ENCODE measurements around the gene KCNJ5. TPM values are rescaled to one million over a fixed set of nuclear protein-coding genes. Genes with fewer than 3 reads are reported as not detected.

KCNJ5 gene
- total and polyA plus RNA-seq, 2 experiments from 2014 or later, result not detected

- TF ChIP-seq EZH2 (IDR thresholded peaks at IDR 0.05; ENCODE audit: low read depth, unreplicated experiment), result peak; percentile 32
These were observed 2.8 kb upstream of the KCNJ5 start (continued) for GRCh38 chr11:128888034-128888985.

- Mint-ChIP-seq H3K27me3 (ENCODE audit: insufficient read depth, low read depth, poor library complexity) (peaks cover 80% of the 10 kb centered on the region), H3K4me3 (peak overlapping the region; percentile 83)
These were observed 1.4 kb upstream of the KCNJ5 start for GRCh38 chr11:128889657-128890213.

More at GRCh38 chr11:128889657-128890213, 1.4 kb upstream of the KCNJ5 start:
- peaks cover 94% of the 10 kb centered on the region for H3K27me3 ChIP-seq (ENCODE audit: insufficient read depth)
- no peaks in the 10 kb centered on the region for H3K36me3 Mint-ChIP-seq (ENCODE audit: low read depth)
- H3K4me1 ChIP-seq (ENCODE audit: insufficient read depth), result peaks cover 29% of the 10 kb centered on the region
- ATAC-seq, result no peak
- TF ChIP-seq ZNF114 (CRISPR knock-in tag; IDR thresholded peaks at IDR 0.05) (no peak), STAT1 (IDR thresholded peaks at IDR 0.05; ENCODE audit: unreplicated experiment) (no peak), JUNB (IDR thresholded peaks at IDR 0.05; ENCODE audit: unreplicated experiment) (no peak), REST (IDR thresholded peaks at IDR 0.05; ENCODE audit: unreplicated experiment) (no peak), EZH2 (IDR thresholded peaks at IDR 0.05; ENCODE audit: low read depth, unreplicated experiment) (peak; percentile 9), ZNF331 (CRISPR knock-in tag; IDR thresholded peaks at IDR 0.05; ENCODE audit: low read depth) (no peak), CREB1 (CRISPR knock-in tag; IDR thresholded peaks at IDR 0.05; ENCODE audit: low read depth) (no peak)
- TF ChIP-seq, protein P1, sequence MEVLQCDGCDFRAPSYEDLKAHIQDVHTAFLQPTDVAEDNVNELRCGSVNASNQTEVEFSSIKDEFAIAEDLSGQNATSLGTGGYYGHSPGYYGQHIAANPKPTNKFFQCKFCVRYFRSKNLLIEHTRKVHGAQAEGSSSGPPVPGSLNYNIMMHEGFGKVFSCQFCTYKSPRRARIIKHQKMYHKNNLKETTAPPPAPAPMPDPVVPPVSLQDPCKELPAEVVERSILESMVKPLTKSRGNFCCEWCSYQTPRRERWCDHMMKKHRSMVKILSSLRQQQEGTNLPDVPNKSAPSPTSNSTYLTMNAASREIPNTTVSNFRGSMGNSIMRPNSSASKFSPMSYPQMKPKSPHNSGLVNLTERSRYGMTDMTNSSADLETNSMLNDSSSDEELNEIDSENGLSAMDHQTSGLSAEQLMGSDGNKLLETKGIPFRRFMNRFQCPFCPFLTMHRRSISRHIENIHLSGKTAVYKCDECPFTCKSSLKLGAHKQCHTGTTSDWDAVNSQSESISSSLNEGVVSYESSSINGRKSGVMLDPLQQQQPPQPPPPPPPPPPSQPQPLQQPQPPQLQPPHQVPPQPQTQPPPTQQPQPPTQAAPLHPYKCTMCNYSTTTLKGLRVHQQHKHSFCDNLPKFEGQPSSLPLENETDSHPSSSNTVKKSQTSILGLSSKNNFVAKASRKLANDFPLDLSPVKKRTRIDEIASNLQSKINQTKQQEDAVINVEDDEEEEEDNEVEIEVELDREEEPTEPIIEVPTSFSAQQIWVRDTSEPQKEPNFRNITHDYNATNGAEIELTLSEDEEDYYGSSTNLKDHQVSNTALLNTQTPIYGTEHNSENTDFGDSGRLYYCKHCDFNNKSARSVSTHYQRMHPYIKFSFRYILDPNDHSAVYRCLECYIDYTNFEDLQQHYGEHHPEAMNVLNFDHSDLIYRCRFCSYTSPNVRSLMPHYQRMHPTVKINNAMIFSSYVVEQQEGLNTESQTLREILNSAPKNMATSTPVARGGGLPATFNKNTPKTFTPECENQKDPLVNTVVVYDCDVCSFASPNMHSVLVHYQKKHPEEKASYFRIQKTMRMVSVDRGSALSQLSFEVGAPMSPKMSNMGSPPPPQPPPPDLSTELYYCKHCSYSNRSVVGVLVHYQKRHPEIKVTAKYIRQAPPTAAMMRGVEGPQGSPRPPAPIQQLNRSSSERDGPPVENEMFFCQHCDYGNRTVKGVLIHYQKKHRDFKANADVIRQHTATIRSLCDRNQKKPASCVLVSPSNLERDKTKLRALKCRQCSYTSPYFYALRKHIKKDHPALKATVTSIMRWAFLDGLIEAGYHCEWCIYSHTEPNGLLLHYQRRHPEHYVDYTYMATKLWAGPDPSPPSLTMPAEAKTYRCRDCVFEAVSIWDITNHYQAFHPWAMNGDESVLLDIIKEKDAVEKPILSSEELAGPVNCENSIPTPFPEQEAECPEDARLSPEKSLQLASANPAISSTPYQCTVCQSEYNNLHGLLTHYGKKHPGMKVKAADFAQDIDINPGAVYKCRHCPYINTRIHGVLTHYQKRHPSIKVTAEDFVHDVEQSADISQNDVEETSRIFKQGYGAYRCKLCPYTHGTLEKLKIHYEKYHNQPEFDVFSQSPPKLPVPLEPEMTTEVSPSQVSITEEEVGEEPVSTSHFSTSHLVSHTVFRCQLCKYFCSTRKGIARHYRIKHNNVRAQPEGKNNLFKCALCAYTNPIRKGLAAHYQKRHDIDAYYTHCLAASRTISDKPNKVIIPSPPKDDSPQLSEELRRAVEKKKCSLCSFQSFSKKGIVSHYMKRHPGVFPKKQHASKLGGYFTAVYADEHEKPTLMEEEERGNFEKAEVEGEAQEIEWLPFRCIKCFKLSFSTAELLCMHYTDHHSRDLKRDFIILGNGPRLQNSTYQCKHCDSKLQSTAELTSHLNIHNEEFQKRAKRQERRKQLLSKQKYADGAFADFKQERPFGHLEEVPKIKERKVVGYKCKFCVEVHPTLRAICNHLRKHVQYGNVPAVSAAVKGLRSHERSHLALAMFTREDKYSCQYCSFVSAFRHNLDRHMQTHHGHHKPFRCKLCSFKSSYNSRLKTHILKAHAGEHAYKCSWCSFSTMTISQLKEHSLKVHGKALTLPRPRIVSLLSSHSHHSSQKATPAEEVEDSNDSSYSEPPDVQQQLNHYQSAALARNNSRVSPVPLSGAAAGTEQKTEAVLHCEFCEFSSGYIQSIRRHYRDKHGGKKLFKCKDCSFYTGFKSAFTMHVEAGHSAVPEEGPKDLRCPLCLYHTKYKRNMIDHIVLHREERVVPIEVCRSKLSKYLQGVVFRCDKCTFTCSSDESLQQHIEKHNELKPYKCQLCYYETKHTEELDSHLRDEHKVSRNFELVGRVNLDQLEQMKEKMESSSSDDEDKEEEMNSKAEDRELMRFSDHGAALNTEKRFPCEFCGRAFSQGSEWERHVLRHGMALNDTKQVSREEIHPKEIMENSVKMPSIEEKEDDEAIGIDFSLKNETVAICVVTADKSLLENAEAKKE (CRISPR knock-in tag; IDR thresholded peaks at IDR 0.05), result no peak
- peaks cover 16% of the 10 kb centered on the region; the same call in 1 of the 2 replicates for H4K20me1 ChIP-seq (replicated peaks; ENCODE audit: insufficient read depth)
- no peaks in the 10 kb centered on the region for H3K9me2 ChIP-seq (ENCODE audit: insufficient read depth)
- no peaks in the 10 kb centered on the region; the same call in 1 of the 2 replicates for H3K36me3 ChIP-seq (ENCODE audit: insufficient read depth)
- DNase-seq (ENCODE audit: low spot score), result no peak
- H3F3A ChIP-seq (replicated peaks; ENCODE audit: low read depth), result peaks cover 3% of the 10 kb centered on the region; the same call in 1 of the 2 replicates
- no peak overlapping the region for H3K27ac ChIP-seq (ENCODE audit: low read depth)
- peaks cover 50% of the 10 kb centered on the region for H3K4me1 Mint-ChIP-seq
- H3K9me3 Mint-ChIP-seq, result no peaks in the 10 kb centered on the region; the same call in 1 of the 3 replicates
- H3K4me3 ChIP-seq, result peak overlapping the region; percentile 73
- no peaks in the 10 kb centered on the region for H3K79me2 ChIP-seq (replicated peaks; ENCODE audit: insufficient read depth)
- peak overlapping the region; percentile 93 for H3K4me2 ChIP-seq
- H2AFZ ChIP-seq, result no peak overlapping the region; the same call in 1 of the 2 replicates
- H3K27ac Mint-ChIP-seq, result no peak overlapping the region

Data from GM23338 (cell line).